SH-SY5Y (cell line): ENCODE measurements around the gene MTARC2.

ENCODE experiments used
- GATA2 ChIP-seq: IDR thresholded peaks from 2 replicates; pipeline ENCODE4 v1.6.1; 2011; ENCODE audit warnings: mild to moderate bottlenecking, low read depth, low read length
- GATA3 ChIP-seq: IDR thresholded peaks from 2 replicates; pipeline ENCODE4 v1.6.1; 2011; ENCODE audit warnings: low read depth, mild to moderate bottlenecking, low read length, moderate library complexity

DNA sequence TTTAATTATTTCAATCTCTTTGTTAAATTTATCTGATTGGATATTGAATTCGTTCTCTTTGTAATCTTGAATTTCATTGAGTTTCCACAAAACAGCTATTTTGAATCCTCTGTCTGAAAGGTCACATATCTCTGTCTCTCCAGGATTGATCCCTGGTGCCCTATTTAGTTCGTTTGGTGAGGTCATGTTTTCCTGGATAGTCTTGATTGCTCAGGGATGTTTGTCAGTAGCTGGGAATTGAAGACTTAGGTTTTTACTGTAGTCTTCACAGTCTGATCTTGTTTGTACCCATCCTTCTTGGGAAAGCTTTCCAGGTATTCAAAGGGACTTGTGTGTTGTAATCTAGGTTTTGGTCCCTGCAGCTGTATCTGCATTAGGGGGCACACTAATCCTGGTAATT, 6.8 kb upstream of the MTARC2 start:
- TF ChIP-seq GATA2 (no peak), GATA3 (no peak)
